Measurements from ENCODE around the gene CGREF1. TPM values are rescaled to one million over a fixed set of nuclear protein-coding genes. Genes with fewer than 3 reads are reported as not detected.
A peak's percentile ranks its signal among the peaks of the same experiment; 100 is the strongest.

Gene CGREF1
- total RNA-seq, 1 donor from 2014 or later = 0.43 TPM

GRCh38 chr2:27099334-27099955, 19.5 kb downstream of the CGREF1 start:
- peaks cover 8% of the 10 kb centered on the region for H3K4me1 ChIP-seq
- ATAC-seq (no peak), DNase-seq (no peak)
- no peak overlapping the region for H3K27ac ChIP-seq
- TF ChIP-seq, protein P1, sequence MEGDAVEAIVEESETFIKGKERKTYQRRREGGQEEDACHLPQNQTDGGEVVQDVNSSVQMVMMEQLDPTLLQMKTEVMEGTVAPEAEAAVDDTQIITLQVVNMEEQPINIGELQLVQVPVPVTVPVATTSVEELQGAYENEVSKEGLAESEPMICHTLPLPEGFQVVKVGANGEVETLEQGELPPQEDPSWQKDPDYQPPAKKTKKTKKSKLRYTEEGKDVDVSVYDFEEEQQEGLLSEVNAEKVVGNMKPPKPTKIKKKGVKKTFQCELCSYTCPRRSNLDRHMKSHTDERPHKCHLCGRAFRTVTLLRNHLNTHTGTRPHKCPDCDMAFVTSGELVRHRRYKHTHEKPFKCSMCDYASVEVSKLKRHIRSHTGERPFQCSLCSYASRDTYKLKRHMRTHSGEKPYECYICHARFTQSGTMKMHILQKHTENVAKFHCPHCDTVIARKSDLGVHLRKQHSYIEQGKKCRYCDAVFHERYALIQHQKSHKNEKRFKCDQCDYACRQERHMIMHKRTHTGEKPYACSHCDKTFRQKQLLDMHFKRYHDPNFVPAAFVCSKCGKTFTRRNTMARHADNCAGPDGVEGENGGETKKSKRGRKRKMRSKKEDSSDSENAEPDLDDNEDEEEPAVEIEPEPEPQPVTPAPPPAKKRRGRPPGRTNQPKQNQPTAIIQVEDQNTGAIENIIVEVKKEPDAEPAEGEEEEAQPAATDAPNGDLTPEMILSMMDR (IDR thresholded peaks at IDR 0.05) = no peak
- H3K4me3 ChIP-seq = no peak overlapping the region
- H3K36me3 ChIP-seq = no peaks in the 10 kb centered on the region
- H3K9me3 ChIP-seq = no peaks in the 10 kb centered on the region
- peaks cover 6% of the 10 kb centered on the region for H3K27me3 ChIP-seq
- intact Hi-C loops (cut with DNase I) = no loop called here

GRCh38 chr2:27097341-27097740, 21.6 kb downstream of the CGREF1 start:
- no peak for ATAC-seq
- TF ChIP-seq, protein P1 (IDR thresholded peaks at IDR 0.05) = no peak
- H3K27ac ChIP-seq = no peak overlapping the region
- H3K9me3 ChIP-seq = no peaks in the 10 kb centered on the region
- H3K36me3 ChIP-seq = no peaks in the 10 kb centered on the region
- DNase-seq = no peak
- H3K4me1 ChIP-seq = peaks cover 8% of the 10 kb centered on the region
- no peaks in the 10 kb centered on the region for H3K27me3 ChIP-seq
- no peak overlapping the region for H3K4me3 ChIP-seq
- intact Hi-C loops (cut with DNase I) = no loop called here

DNA sequence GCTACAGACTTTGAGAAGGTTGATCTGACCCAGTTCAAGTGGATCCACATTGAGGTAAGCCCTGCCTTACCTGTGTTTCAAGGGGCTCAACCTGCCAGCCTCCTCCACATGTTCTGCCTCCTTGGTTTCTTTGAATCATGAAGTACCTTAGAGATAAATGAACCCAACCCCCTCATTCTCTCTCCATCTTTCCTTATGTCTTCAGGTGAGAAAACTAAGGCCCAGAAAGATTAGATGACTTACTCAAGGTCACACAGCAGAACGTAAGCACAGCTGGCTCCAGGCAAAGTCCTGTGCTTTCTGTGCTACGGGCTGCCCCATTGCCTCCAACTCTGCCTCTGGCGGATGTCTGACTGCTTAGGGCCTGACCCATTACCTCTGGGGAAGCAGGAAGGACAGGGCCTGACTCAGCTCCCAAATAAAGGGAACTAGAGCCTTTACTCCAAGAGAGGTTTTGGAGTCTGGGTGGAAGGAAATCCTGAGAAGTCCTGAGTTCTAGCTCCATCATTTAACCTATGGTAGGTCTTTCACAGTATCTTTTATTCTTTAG, 22.1 kb downstream of the CGREF1 start:
- H3K4me3 ChIP-seq = no peak overlapping the region
- peak overlapping the region; percentile 14 for H3K27ac ChIP-seq
- H3K27me3 ChIP-seq = no peaks in the 10 kb centered on the region
- no peaks in the 10 kb centered on the region for H3K36me3 ChIP-seq
- H3K9me3 ChIP-seq = no peaks in the 10 kb centered on the region
- TF ChIP-seq, protein P1 (IDR thresholded peaks at IDR 0.05) = no peak
- intact Hi-C loops (cut with DNase I) = no loop called here
- ATAC-seq = peak; percentile 46
- H3K4me1 ChIP-seq = peaks cover 8% of the 10 kb centered on the region
- no peak for DNase-seq

DNA sequence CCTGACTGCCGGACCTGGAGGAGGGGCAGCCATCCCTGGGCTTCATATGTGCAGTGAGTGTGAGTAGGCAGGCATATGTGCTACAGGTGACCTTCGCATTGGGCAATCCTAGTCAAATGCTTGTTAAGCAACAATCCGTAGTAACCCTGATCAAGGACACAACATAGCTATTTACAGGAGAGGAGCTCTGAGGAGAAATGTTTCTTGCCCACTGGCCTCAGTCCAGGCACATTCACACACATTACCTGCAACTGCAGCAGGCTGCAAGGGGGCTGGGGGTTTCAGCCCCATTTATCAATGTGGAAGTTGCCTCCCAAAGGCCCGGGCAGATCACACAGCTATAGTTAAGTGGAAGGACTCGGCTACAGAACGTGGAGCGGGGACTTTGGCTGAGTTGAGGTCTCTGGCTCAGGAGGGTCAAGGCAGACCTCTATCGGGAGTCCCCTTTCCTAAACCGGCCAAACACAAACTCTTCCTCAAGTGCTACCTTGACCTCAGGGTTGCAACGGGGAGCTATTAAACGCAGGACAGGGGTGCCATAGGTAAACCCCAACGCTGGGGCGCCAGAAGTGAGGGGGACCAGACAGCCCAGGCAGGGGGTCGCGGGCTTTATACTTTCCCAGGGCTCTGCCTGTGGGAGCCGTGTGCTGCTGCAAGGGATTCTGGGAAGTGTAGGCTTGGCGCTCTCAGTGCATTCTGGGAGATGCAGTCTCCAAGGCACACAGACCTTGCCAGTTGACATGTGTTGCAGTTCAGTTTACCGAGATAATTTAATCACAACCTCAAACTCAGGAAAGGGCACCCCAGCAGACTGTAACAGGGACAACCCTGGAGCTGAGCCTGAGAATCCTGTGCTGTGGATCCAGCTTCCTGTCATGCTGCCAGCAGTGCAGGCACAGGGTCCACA, 22.9 kb downstream of the CGREF1 start:
- peaks cover 8% of the 10 kb centered on the region for H3K4me1 ChIP-seq
- peak overlapping the region; percentile 43 for H3K4me3 ChIP-seq
- peak overlapping the region; percentile 14 for H3K27ac ChIP-seq
- TF ChIP-seq, protein P1 (IDR thresholded peaks at IDR 0.05) = no peak
- intact Hi-C loops (cut with DNase I) = no loop called here
- no peaks in the 10 kb centered on the region for H3K9me3 ChIP-seq
- H3K36me3 ChIP-seq = no peaks in the 10 kb centered on the region
- ATAC-seq (peak; percentile 85), DNase-seq (no peak)
- no peaks in the 10 kb centered on the region for H3K27me3 ChIP-seq

GRCh38 chr2:27095427-27095744, 23.5 kb downstream of the CGREF1 start:
- no peak for DNase-seq
- intact Hi-C loops (cut with DNase I) = no loop called here

More at GRCh38 chr2:27095427-27095744, 23.5 kb downstream of the CGREF1 start:
- Histone ChIP-seq H3K27me3 (no peaks in the 10 kb centered on the region), H3K4me1 (peaks cover 8% of the 10 kb centered on the region), H3K36me3 (no peaks in the 10 kb centered on the region), H3K27ac (no peak overlapping the region), H3K4me3 (no peak overlapping the region), H3K9me3 (no peaks in the 10 kb centered on the region)
- TF ChIP-seq, protein P1 (IDR thresholded peaks at IDR 0.05) = no peak
- no peak for ATAC-seq
